ENCODE measurements around the gene CCL4. TPM values are rescaled to one million over a fixed set of nuclear protein-coding genes. Genes with fewer than 3 reads are reported as not detected.

CCL4 gene
- total and polyA plus RNA-seq, 2 experiments from 2014 or later: not detected

- Mint-ChIP-seq H3K36me3 (ENCODE audit: low read depth) (no peaks in the 10 kb centered on the region), H3K4me1 (no peaks in the 10 kb centered on the region), H3K9me3 (peaks cover under 1% of the 10 kb centered on the region; the same call in 1 of the 3 replicates), H3K27ac (no peak overlapping the region), H3K4me3 (no peak overlapping the region), H3K27me3 (ENCODE audit: insufficient read depth, low read depth, poor library complexity) (peaks cover 2% of the 10 kb centered on the region)
- Histone ChIP-seq H2AFZ (no peak overlapping the region), H3K9me2 (ENCODE audit: insufficient read depth) (no peaks in the 10 kb centered on the region), H3K4me3 (no peak overlapping the region), H4K20me1 (replicated peaks; ENCODE audit: insufficient read depth) (no peaks in the 10 kb centered on the region), H3K4me1 (ENCODE audit: insufficient read depth) (no peaks in the 10 kb centered on the region), H3K36me3 (ENCODE audit: insufficient read depth) (no peaks in the 10 kb centered on the region), H3F3A (replicated peaks; ENCODE audit: low read depth) (no peaks in the 10 kb centered on the region), H3K79me2 (replicated peaks; ENCODE audit: insufficient read depth) (no peaks in the 10 kb centered on the region), H3K27ac (ENCODE audit: low read depth) (no peak overlapping the region), H3K4me2 (no peak overlapping the region), H3K27me3 (ENCODE audit: insufficient read depth) (no peaks in the 10 kb centered on the region)
- no peak for TF ChIP-seq CREB1 (CRISPR knock-in tag; IDR thresholded peaks at IDR 0.05; ENCODE audit: low read depth)
- TF ChIP-seq STAT1 (IDR thresholded peaks at IDR 0.05; ENCODE audit: unreplicated experiment): no peak
- no peak for TF ChIP-seq POLR2AphosphoS5 (IDR thresholded peaks at IDR 0.05; ENCODE audit: low read depth)
- no peak for TF ChIP-seq CTCF (conservative IDR thresholded peaks at IDR 0.05; ENCODE audit: low read depth in 2 of 2)
- no peak for TF ChIP-seq ZNF462 (CRISPR knock-in tag; IDR thresholded peaks at IDR 0.05)
- TF ChIP-seq REST (IDR thresholded peaks at IDR 0.05; ENCODE audit: unreplicated experiment): no peak
- TF ChIP-seq EZH2 (IDR thresholded peaks at IDR 0.05; ENCODE audit: low read depth, unreplicated experiment): no peak
- no peak for TF ChIP-seq EZH2phosphoT487 (IDR thresholded peaks at IDR 0.05; ENCODE audit: unreplicated experiment)
- TF ChIP-seq ZNF114 (CRISPR knock-in tag; IDR thresholded peaks at IDR 0.05): no peak
- TF ChIP-seq JUNB (IDR thresholded peaks at IDR 0.05; ENCODE audit: unreplicated experiment): no peak
- no peak for TF ChIP-seq ETS1 (IDR thresholded peaks at IDR 0.05)
- DNase-seq (ENCODE audit: low spot score) (no peak), ATAC-seq (no peak)
Measured at GRCh38 chr17:36105781-36106492, 2.3 kb downstream of the CCL4 start.
